ENCODE measurements around the gene FRG2. TPM values are rescaled to one million over a fixed set of nuclear protein-coding genes. Genes with fewer than 3 reads are reported as not detected.
"Not testable (repeated sequence)": the region's sequence is repeated elsewhere in the genome, so short reads cannot be mapped to it uniquely, and the experiment has no call there.

Gene FRG2
- total and polyA plus RNA-seq, 9 donors = 0.19 TPM; not detected in 8

DNA sequence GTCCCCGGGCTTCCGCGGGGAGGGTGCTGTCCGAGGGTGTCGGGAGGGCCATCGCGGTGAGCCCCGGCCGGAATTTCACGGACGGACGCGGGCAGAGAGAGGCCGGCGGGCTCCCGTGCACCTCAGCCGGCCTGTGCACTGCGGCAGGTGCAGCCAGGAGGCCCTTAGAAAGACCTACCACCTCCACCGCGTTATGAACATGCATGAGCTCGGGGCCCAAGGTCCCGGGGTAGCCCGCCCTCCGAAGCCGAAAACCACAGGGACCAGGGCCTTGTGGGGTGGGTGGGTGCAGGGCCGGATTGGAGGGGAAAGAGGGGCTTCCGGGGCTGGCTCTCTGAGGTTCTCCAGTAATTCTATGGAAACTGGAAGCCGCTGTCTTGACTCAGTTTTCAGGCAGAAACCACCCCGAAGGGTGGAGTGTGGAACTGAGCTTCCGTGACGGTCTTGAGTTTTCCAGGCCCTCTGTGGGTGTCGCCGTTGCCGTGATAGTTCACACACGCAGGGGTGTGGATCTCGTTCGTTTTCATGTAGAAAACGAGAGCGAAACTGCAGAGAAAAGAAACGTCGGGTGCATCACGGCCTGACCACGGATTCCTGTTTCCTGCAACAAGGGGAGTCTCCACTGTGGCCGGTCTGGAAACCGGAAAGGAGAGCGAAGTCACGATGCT, 4.3 kb downstream of the FRG2 start:
- H3K4me1 ChIP-seq (ENCODE audit: control insufficient read depth, insufficient read depth, low read length); H3K4me3 ChIP-seq (ENCODE audit: low read length); H3K27ac ChIP-seq (ENCODE audit: low read length); DNase-seq; H3K36me3 ChIP-seq (ENCODE audit: control insufficient read depth, insufficient read depth, low read length); H3K9me3 ChIP-seq (replicated peaks; ENCODE audit: control insufficient read depth, low read depth, low read length): not testable (repeated sequence)
- H3K27me3 ChIP-seq (ENCODE audit: control insufficient read depth, insufficient read depth, low read length) = peaks cover 50% of the 10 kb centered on the region
- 7% methylated on average over 9 of the region's 47 CpGs for WGBS (ENCODE audit: insufficient coverage)

DNA sequence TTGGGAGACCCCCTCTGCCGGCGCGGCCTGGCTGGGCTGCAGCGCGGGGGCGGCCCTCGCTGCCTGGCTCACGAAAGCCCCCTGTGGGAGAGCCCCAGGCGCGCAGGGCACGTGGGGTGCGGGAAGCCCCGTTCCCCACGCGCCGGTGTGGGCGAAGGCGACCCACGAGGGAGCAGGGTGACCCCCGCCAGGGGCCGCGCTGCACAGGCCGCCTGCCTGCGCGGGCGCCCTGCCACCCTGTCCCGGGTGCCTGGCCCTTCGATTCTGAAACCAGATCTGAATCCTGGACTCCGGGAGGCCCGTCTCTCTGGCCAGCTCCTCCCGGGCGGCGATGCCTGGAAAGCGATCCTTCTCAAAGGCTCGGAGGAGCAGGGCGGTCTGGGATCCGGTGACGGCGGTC, 5.1 kb downstream of the FRG2 start:
- Histone ChIP-seq H3K27me3 (ENCODE audit: control insufficient read depth, insufficient read depth, low read length) (peaks cover 57% of the 10 kb centered on the region), H3K4me1 (ENCODE audit: control insufficient read depth, insufficient read depth, low read length) (peaks cover 11% of the 10 kb centered on the region)
- not testable (repeated sequence) for H3K4me3 ChIP-seq (ENCODE audit: low read length); H3K36me3 ChIP-seq (ENCODE audit: control insufficient read depth, insufficient read depth, low read length); H3K9me3 ChIP-seq (replicated peaks; ENCODE audit: control insufficient read depth, low read depth, low read length); DNase-seq; H3K27ac ChIP-seq (ENCODE audit: low read length)
- WGBS (ENCODE audit: insufficient coverage) = 32% methylated on average over 17 of the region's 39 CpGs

DNA sequence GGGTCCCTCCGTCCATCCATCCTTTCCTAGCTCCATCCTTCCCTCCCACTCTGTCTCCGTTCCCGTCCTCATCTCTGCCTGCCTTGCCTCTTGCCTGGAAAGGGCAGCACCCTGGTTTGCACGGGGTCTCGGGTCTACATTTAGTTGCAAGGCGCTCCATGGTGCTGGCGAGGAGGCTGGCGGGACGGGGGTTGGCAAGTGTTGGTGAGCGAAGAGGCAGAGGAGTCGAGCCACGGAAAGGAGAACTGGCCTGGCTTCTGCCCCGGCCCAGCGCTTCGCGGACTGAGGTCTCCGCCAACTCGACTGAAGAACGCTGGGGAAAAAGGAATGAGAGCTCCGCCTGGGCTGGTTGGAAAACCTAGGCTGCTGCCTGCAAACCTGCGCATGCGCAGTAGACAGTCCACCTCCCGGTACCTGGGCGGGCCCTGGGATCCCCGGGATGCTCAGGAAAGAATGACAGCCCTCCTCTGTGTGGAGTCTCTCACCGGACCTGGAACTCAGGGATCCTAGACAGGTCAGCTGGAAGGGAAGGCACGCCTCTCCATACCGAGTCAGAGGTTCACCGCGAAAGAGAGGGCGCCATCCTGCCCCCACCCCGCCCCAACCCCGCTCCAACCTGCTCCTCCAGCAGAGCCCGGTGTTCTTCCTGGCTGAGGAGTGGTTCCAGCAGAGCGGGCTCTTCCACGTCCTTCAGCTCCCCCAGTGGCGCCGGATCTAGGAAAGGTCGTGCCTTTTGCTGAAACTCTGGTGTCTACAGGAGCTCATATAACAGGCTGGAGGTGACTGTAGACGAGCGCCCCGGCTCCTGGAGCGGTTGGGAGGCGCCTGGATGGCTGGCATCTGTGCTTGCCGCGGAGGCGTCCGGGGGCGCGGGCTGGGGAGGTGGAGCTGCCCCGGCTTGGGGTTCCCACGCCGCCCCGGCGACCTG, 6.0 kb downstream of the FRG2 start:
- WGBS (ENCODE audit: insufficient coverage) = 5% methylated on average over 40 of the region's 55 CpGs
- peak; percentile 60 for DNase-seq

DNA sequence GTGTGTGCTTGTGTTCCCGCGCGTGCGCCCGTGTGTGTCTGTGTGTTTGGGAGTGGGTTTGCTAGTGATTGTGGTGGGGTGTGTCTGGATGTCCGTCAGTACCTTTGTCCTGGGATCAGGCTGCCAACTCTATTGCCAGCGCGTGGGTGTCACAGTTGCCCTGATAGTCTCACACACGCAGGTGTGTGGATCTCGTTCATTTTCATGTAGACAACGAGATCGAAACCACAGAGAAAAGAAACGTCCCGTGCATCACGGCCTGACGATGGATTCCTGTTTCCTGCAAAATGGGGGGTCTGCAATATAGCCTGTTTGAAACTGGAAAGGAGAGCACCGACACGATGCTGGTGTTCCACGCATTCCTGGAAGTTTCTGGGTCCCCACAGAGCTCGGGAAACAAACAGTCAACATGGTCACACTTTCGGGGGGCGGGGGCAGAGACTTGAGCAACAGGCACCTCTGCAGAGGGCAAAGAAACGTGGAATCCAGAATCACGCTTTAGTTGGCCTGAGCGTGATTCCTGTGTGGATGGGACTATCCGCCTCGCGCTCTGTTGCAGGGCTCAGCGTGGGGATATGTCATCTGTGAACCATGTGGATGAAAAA, 7.1 kb downstream of the FRG2 start:
- not testable (repeated sequence) for H3K36me3 ChIP-seq (ENCODE audit: control insufficient read depth, insufficient read depth, low read length); H3K9me3 ChIP-seq (replicated peaks; ENCODE audit: control insufficient read depth, low read depth, low read length); H3K27ac ChIP-seq (ENCODE audit: low read length); DNase-seq; H3K4me3 ChIP-seq (ENCODE audit: low read length)
- 12% methylated on average over 21 of the region's 29 CpGs for WGBS (ENCODE audit: insufficient coverage)
- H3K4me1 ChIP-seq (ENCODE audit: control insufficient read depth, insufficient read depth, low read length) = peaks cover 11% of the 10 kb centered on the region
- H3K27me3 ChIP-seq (ENCODE audit: control insufficient read depth, insufficient read depth, low read length) = peaks cover 74% of the 10 kb centered on the region

More for the DNA sequence above, 6.0 kb downstream of the FRG2 start:
- Histone ChIP-seq H3K27me3 (ENCODE audit: control insufficient read depth, insufficient read depth, low read length) (peaks cover 67% of the 10 kb centered on the region), H3K4me1 (ENCODE audit: control insufficient read depth, insufficient read depth, low read length) (peaks cover 11% of the 10 kb centered on the region), H3K36me3 (ENCODE audit: control insufficient read depth, insufficient read depth, low read length) (no peaks in the 10 kb centered on the region), H3K27ac (ENCODE audit: low read length) (no peak overlapping the region), H3K4me3 (ENCODE audit: low read length) (no peak overlapping the region), H3K9me3 (replicated peaks; ENCODE audit: control insufficient read depth, low read depth, low read length) (peaks cover 2% of the 10 kb centered on the region)

DNA sequence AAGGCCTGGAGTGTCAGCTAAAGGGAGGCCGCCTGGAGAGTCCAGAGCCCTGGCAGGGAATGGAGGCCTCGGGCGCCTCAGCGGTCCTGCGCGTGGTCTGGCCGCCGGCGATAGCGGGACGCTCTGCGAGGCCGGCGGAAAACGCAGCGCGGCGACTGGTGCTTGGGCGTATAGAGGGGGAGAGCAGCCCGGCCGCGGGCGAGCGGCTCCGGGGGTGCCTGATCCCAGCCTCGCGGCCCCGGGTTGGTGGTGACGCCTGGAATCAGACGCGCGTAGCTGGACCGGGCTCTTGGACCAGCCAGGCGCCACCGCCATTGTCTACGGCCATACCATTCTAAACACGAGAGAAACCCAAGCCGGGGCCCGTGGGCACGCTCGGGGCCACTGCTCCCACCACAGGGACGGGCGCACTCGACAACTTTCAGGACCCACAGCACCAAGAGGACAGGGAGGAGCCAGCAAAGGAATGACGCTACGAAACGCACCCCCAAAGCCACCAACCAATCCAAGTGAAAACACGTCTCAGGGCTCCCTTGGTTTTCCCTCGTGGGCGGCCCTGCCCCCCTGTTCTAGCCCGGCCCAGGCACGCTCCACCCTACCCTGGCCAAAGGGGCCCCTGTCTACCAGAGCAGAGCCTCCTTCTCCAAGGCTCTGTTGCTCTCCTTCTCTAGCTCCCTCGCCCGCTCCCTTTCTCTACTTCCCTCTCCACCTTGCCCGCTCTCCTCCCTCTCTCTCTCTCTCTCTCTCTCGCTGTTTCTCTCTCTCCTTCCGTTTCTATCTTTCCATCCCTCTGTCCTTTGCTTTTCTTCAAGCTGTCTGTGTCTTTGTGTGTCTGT, 7.8 kb downstream of the FRG2 start:
- Histone ChIP-seq H3K36me3 (ENCODE audit: control insufficient read depth, insufficient read depth, low read length) (no peaks in the 10 kb centered on the region), H3K4me3 (ENCODE audit: low read length) (no peak overlapping the region), H3K4me1 (ENCODE audit: control insufficient read depth, insufficient read depth, low read length) (peaks cover 11% of the 10 kb centered on the region), H3K9me3 (replicated peaks; ENCODE audit: control insufficient read depth, low read depth, low read length) (peaks cover 2% of the 10 kb centered on the region), H3K27ac (ENCODE audit: low read length) (no peak overlapping the region), H3K27me3 (ENCODE audit: control insufficient read depth, insufficient read depth, low read length) (peaks cover 78% of the 10 kb centered on the region)
- DNase-seq = no peak
- WGBS (ENCODE audit: insufficient coverage) = 1% methylated on average over 55 of the region's 57 CpGs

DNA sequence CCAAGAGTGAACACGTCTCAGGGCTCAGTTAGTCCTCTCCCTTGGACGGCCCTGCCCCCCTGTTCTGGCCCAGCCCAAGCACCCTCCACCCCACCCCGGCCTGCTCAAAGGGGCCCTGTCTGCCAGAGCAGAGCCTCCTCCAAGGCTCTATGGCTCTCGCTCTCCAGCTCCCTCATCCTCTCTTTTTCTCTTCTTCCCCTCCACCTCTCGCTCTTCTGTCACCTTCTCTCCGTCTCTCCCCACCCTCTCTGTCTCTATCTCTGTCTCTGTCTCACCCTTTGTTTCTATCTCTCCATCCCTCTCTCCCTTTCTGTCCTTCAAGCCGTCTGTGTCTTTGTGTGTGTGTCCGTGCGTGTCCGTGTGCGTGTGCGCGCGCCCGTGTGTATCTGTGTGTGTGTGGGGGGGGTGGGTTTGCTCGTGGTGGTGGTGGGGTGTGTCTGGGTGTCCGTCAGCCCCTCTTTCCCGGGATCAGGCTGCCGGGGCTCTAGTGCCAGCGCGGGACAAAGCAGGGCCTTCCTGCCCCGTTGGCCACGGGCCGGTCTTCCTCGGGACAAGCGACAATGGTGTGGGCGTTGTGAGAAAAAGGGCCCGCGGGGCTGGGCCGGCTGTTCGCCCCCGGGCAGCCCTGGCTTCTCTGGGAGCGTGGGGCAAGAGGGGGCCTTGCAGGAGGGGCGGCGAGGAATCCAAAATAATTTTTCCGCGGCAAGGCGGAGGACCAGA, 8.7 kb downstream of the FRG2 start:
- Histone ChIP-seq H3K9me3 (replicated peaks; ENCODE audit: control insufficient read depth, low read depth, low read length) (peaks cover 2% of the 10 kb centered on the region), H3K4me1 (ENCODE audit: control insufficient read depth, insufficient read depth, low read length) (peaks cover 11% of the 10 kb centered on the region), H3K27ac (ENCODE audit: low read length) (no peak overlapping the region), H3K27me3 (ENCODE audit: control insufficient read depth, insufficient read depth, low read length) (peaks cover 79% of the 10 kb centered on the region), H3K4me3 (ENCODE audit: low read length) (no peak overlapping the region), H3K36me3 (ENCODE audit: control insufficient read depth, insufficient read depth, low read length) (no peaks in the 10 kb centered on the region)
- DNase-seq = no peak
- WGBS (ENCODE audit: insufficient coverage) = 4% methylated on average over 24 of the region's 38 CpGs

DNA sequence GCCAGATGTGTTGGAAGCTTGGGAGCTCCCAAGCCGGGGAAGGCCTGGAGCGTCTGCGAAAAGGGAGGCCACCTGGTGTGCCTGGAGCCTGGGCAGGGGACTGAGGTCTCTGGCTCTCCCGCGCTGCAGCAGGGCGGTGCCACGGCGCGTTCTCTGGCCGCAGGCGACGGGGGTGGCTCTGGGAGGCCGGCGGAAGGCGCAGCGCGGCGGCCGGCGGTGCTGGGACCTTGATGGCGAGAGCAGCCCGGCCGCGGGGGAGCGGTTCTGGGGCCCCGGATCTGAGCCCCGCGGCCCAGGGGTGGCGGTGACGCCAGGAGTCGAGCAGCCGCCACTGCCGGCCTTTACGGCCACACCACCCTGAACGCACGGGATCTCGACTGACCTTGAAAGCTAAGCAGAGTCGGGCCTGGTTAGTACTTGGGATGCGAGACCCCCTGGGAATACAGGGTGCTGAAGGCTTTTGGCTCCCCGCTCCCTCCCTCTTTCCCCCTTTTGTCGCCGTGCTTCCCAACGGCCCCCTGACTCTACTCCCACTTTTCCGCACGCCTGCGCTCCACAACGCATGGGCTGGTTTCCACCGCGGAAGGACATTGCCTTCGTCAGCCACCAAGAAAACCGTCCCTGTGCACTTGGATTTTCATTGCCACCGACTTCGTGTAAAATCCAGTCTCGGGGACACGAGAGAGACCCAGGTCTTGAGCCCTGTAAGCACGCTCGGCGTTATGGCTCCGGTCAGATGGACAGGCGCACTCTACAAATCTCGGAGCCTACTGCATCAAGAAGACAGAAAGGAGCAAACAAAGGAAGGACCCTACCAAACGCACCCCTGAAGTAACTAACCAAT, 9.5 kb downstream of the FRG2 start:
- peaks cover 2% of the 10 kb centered on the region for H3K9me3 ChIP-seq (replicated peaks; ENCODE audit: control insufficient read depth, low read depth, low read length)
- H3K27me3 ChIP-seq (ENCODE audit: control insufficient read depth, insufficient read depth, low read length) = peaks cover 77% of the 10 kb centered on the region
- H3K27ac ChIP-seq (ENCODE audit: low read length) = no peak overlapping the region
- under 1% methylated on average over 62 of the region's 62 CpGs for WGBS (ENCODE audit: insufficient coverage)
- peaks cover 11% of the 10 kb centered on the region for H3K4me1 ChIP-seq (ENCODE audit: control insufficient read depth, insufficient read depth, low read length)
- H3K36me3 ChIP-seq (ENCODE audit: control insufficient read depth, insufficient read depth, low read length) = no peaks in the 10 kb centered on the region
- DNase-seq = no peak
- H3K4me3 ChIP-seq (ENCODE audit: low read length) = no peak overlapping the region

DNA sequence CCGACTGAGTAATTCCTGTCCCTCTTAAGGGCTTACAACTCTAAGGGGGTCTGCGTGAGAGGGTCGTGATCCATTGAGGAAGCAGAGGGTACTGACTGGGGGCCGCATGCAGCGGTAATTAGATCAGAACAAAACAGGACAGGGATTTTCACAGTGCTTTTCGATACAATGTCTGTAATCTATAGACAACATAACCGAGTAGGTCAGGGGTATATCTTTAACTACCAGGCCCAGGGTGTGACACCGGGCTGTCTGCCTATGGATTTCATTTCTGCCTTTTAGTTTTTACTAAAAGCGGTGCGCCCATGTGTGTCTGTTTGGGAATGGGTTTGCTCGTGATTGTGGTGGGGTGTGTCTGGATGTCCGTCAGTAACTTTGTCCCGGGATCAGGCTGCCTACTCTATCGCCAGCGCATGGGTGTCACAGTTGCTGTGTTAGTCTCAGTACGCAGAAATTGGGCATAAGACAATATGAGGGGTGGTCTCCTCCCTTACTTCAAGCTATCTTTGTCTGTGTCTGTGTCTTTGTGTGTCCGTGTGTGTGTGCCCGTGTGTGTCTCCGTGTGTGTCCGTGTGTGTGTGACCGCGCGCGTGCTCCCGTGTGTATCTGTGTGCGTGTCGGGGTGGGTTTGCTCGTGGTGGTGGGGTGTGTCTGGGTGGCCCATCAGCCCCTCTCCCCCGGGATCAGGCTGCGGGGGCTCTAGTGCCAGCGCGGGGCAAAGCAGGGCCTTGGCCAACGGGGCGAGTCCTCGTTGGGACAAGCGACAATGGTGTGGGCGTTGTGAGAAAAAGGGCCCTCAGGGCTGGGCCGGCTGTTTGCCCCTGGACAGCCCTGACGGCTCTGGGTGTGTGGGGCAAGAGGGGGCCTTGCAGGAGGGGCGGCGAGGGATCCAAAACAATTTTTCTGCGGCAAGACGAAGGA, 10.4 kb downstream of the FRG2 start:
- H3K27ac ChIP-seq (ENCODE audit: low read length) = no peak overlapping the region
- H3K27me3 ChIP-seq (ENCODE audit: control insufficient read depth, insufficient read depth, low read length) = peaks cover 83% of the 10 kb centered on the region
- peaks cover 11% of the 10 kb centered on the region for H3K4me1 ChIP-seq (ENCODE audit: control insufficient read depth, insufficient read depth, low read length)
- H3K36me3 ChIP-seq (ENCODE audit: control insufficient read depth, insufficient read depth, low read length) = no peaks in the 10 kb centered on the region
- 20% methylated on average over 32 of the region's 43 CpGs for WGBS (ENCODE audit: insufficient coverage)
- no peak overlapping the region for H3K4me3 ChIP-seq (ENCODE audit: low read length)
- H3K9me3 ChIP-seq (replicated peaks; ENCODE audit: control insufficient read depth, low read depth, low read length) = no peaks in the 10 kb centered on the region
- DNase-seq = no peak

Data from muscle of leg (tissue), 11 donors.